ENCODE data around the gene KANK3. TPM values are rescaled to one million over a fixed set of nuclear protein-coding genes. Genes with fewer than 3 reads are reported as not detected.

The KANK3 gene
- not detected in 2 replicates for total RNA-seq (2013; cell fraction: nucleolus; rRNA removed)
- total RNA-seq (2014; rRNA removed) = 0.45 and 0.54 TPM in 2 replicates
- total RNA-seq (2014; rRNA removed; fragmentation: Illumina TruSeq; extraction: Trizol) = 0.22 TPM in 1 of 2 replicates, not detected in the other
- total RNA-seq (2021) = 0.26 and 0.56 TPM in 2 replicates
- polyA plus RNA-seq (2011; ENCODE audit: low read depth) = 0.16 TPM
- polyA plus RNA-seq (2011; rRNA removed) = 0.05 TPM in 1 of 2 replicates, not detected in the other
- 0.13 and 0.15 TPM in 2 replicates for polyA plus RNA-seq (2011; cell fraction: cytosol; rRNA removed)
- 0.58 and 0.83 TPM in 2 replicates for polyA plus RNA-seq (2011; cell fraction: nucleus; rRNA removed)
- 0.31 TPM in 2 replicates for polyA plus RNA-seq (2012)
- 0.03 TPM in 1 of 2 replicates, not detected in the other for polyA plus RNA-seq (2014; fragmentation: Illumina TruSeq; extraction: Trizol)
- polyA plus RNA-seq (2014; fragmentation: Nextera tagmentation; extraction: Ambion mirVana) = under 1 TPM in 1 of 2 experiments, not detected in 1; 0.07 TPM
- 0.18 and 0.57 TPM in 2 replicates for polyA plus RNA-seq (2014; rRNA removed)
- polyA plus RNA-seq (2016; fragmentation: Nextera tagmentation; extraction: Ambion mirVana) = under 1 TPM; 0.62 to 0.93 TPM
- 0.21 TPM in 1 of 2 replicates, not detected in the other for polyA minus RNA-seq (2011; rRNA and poly(A)+ RNA removed)
- polyA minus RNA-seq (2011; cell fraction: cytosol; rRNA and poly(A)+ RNA removed) = not detected in 2 replicates
- 0.12 and 0.19 TPM in 2 replicates for polyA minus RNA-seq (2011; cell fraction: nucleus; rRNA and poly(A)+ RNA removed)
- Bru-seq, nascent RNA = percentile 11 among the genes with signal in this experiment
- percentile 8 among the genes with signal in this experiment for BruChase-seq, experiment 1, labeled RNA remaining after a 6-hour chase
- BruChase-seq, experiment 2, labeled RNA remaining after a 2-hour chase = percentile 21 among the genes with signal in this experiment
- long read RNA-seq, experiment 1 = 0 reads
- long read RNA-seq, experiment 2, partial matches to known transcripts = 0 of 2 reads
- long read RNA-seq, experiment 2, other reads (novel, unspliced or antisense) = 2 of 2 reads

DNA sequence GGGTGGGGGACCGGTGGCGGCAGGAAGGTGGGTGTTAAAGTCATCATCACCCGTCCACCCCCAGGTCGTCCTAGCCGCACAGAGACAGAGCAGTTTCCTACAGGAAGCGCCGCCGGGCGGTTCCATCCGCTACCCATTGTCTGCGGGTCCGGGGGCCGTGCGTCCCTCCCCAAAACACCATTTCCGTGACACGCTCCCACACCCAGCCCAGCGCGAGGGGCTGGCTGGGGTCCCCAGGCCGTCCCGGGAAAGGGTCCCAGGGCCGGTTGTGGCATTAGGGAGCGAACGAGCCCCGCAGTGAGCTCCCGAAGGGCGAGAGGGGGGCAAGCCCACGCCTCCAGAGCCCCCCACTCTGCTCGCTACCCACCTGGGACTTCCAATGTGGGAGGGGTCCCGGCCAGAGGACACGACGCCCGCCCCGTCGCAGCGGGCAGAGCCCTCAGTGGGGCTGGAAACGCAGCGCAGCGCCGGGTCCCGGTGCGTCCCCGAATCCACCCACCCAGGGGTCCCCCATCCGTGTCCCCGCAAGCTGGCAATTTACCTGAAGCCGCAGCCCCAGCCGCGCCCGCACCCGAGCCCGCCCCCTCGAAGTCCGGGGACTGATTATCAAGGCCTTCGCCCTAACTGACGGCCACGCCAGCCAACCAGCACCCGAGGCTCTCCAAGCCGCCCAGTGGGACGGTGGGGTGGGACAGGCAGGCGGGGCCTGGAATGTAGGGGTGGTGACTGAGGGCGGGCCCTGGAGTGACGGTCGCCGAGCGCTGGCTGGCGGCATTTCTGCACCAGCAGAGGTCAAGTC lies at the start of gene KANK3:
KANK3 (minus strand) TSS at position 579 of the 799 bp plus-strand sequence. CDS start 5,434 bp downstream, outside the sequence.
- H3K27ac ChIP-seq (ENCODE audit: control insufficient read depth, insufficient read depth) = no peak within 1 kb of the TSS
- H3K9ac ChIP-seq (ENCODE audit: control insufficient read depth, insufficient read depth, low read length) = no peak within 1 kb of the TSS
- H3K4me2 ChIP-seq (ENCODE audit: control insufficient read depth, insufficient read depth) = peak within 1 kb of the TSS; percentile 92
- H3K36me3 ChIP-seq (ENCODE audit: control insufficient read depth in 2 of 2, insufficient read depth in 2 of 2, low read length in 1 of 2) = no peaks in the 10 kb centered on the region
- no peaks in the 10 kb centered on the region for H3K9me3 ChIP-seq (replicated peaks; ENCODE audit: control insufficient read depth, insufficient read depth, low read length)
- H3K27me3 ChIP-seq (replicated peaks in 1 of 2; ENCODE audit: control insufficient read depth in 2 of 2, insufficient read depth in 2 of 2, low read length in 1 of 2) = no peaks in the 10 kb centered on the region; a peak in 2 of 4 replicates
- RAD21 ChIA-PET (ENCODE audit: unreplicated experiment) = no interaction called here
- H3K79me2 ChIP-seq (ENCODE audit: control insufficient read depth, insufficient read depth, low read length) = no peaks in the 10 kb centered on the region
- in situ Hi-C loops (cut with MboI) (no loop called here), intact Hi-C loops (cut with micrococcal nuclease; ENCODE audit: unreplicated experiment) (no loop called here)
- peak within 1 kb of the TSS; percentile 60 for H3K4me3 ChIP-seq
- POLR2A ChIA-PET = interaction anchor here (1.0 kb wide), 1 partner anchor 103 kb away, joined by 3 read pairs; no protein-coding TSS in a partner anchor
- SMC1A ChIA-PET (ENCODE audit: uncharacterized antibody, unreplicated experiment) = no interaction called here
- peaks cover 3% of the 10 kb centered on the region for H3K4me1 ChIP-seq (ENCODE audit: control insufficient read depth, insufficient read depth, low read length)
- peak within 1 kb of the TSS; percentile 66 for H2AFZ ChIP-seq (ENCODE audit: control insufficient read depth, low read depth, low read length)
- ATAC-seq (peak; percentile 100), DNase-seq (ENCODE audit: low read depth, low spot score) (peak; percentile 55), FAIRE-seq (no peak)
- 6% methylated on average over 57 of the region's 65 CpGs for WGBS (ENCODE audit: insufficient coverage, insufficient replicate concordance, low lambda C conversion rate, missing lambda C conversion rate)
- BruUV-seq (replicated peaks) = no TSS peak
- no peaks in the 10 kb centered on the region for H4K20me1 ChIP-seq (ENCODE audit: control insufficient read depth, insufficient read depth)
- CTCF ChIA-PET = no interaction called here
- TF ChIP-seq SMC3 (IDR thresholded peaks at IDR 0.05; ENCODE audit: borderline replicate concordance, low read length) (no peak), TCF7 (IDR thresholded peaks at IDR 0.05; ENCODE audit: borderline replicate concordance) (no peak), CREB1 (IDR thresholded peaks at IDR 0.05; ENCODE audit: low read depth) (peak; percentile 43; the same call in 1 of the 2 replicates), NFYB (IDR thresholded peaks at IDR 0.05; ENCODE audit: insufficient read depth, low read depth, low read length) (peak; percentile 89), CEBPZ (IDR thresholded peaks at IDR 0.05; ENCODE audit: low read depth, low read length) (no peak), ESRRA (IDR thresholded peaks at IDR 0.05; ENCODE audit: low read length) (no peak), CHD2 (IDR thresholded peaks at IDR 0.05; ENCODE audit: borderline replicate concordance, low read depth, low read length) (peak; percentile 88), FOS (IDR thresholded peaks at IDR 0.05; ENCODE audit: borderline replicate concordance, extremely low read depth, insufficient read length) (peak; percentile 68), YY1 (IDR thresholded peaks at IDR 0.05; ENCODE audit: low read depth, low read length) (no peak), IKZF1 (conservative IDR thresholded peaks at IDR 0.05) (peak; percentile 81), DPF2 (IDR thresholded peaks at IDR 0.05) (peak; percentile 93; the same call in 1 of the 2 replicates), MXI1 (IDR thresholded peaks at IDR 0.05; ENCODE audit: low read depth, low read length) (no peak), IRF4 (IDR thresholded peaks at IDR 0.05; ENCODE audit: low read depth, low read length) (no peak)
- TF ChIP-seq, protein P1, sequence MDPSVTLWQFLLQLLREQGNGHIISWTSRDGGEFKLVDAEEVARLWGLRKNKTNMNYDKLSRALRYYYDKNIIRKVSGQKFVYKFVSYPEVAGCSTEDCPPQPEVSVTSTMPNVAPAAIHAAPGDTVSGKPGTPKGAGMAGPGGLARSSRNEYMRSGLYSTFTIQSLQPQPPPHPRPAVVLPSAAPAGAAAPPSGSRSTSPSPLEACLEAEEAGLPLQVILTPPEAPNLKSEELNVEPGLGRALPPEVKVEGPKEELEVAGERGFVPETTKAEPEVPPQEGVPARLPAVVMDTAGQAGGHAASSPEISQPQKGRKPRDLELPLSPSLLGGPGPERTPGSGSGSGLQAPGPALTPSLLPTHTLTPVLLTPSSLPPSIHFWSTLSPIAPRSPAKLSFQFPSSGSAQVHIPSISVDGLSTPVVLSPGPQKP (IDR thresholded peaks at IDR 0.05; ENCODE audit: low read depth, low read length) = no peak
- TF ChIP-seq, protein P2, sequence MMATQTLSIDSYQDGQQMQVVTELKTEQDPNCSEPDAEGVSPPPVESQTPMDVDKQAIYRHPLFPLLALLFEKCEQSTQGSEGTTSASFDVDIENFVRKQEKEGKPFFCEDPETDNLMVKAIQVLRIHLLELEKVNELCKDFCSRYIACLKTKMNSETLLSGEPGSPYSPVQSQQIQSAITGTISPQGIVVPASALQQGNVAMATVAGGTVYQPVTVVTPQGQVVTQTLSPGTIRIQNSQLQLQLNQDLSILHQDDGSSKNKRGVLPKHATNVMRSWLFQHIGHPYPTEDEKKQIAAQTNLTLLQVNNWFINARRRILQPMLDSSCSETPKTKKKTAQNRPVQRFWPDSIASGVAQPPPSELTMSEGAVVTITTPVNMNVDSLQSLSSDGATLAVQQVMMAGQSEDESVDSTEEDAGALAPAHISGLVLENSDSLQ (IDR thresholded peaks at IDR 0.05) = peak; percentile 99

Measured in GM12878 (cell line).